Fibroblast of skin of left quadriceps (primary cell): ENCODE data around the gene SPRR2E.
"Not testable (repeated sequence)": the region's sequence is repeated elsewhere in the genome, so short reads cannot be mapped to it uniquely, and the experiment has no call there.

Source experiments
- DNase-seq, 2 experiments: peaks; one replicate each; pipeline ENCODE4 v3.0.0-alpha.2; 2013; ENCODE audit warnings: low read depth in 2 of 2

SPRR2E gene

GRCh38 chr1:153094426-153094825, at the start of gene SPRR2E:
Gene SPRR2E (minus strand): TSS chr1:153094526. CDS start chr1:153093751, 775 bp downstream.
- DNase-seq: no peak

DNA sequence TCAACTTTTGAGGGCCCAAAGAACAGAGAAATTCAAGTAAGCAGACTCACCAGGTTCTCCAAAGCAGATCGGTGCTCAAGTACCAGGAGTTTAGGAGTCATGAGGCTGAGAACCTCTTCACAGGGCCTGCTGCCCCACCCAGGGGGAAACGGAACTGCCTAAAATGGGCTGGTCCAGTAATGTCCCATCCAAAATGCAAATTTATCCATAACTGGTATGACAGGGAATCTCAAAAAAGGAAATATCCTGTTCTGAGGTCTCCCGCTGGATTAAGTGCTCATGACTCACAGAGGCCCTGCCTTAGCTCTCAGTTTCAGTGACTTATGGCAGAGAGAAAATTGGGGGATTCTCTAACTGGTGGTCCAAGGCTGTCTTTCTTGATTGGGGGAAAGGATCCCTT, 47.1 kb upstream of the SPRR2E start:
- DNase-seq: no peak

- DNase-seq: no peak
Measured at GRCh38 chr1:153140484-153140883, 46.2 kb upstream of the SPRR2E start.

GRCh38 chr1:153133743-153134142, 39.4 kb upstream of the SPRR2E start:
- DNase-seq: no peak

DNA sequence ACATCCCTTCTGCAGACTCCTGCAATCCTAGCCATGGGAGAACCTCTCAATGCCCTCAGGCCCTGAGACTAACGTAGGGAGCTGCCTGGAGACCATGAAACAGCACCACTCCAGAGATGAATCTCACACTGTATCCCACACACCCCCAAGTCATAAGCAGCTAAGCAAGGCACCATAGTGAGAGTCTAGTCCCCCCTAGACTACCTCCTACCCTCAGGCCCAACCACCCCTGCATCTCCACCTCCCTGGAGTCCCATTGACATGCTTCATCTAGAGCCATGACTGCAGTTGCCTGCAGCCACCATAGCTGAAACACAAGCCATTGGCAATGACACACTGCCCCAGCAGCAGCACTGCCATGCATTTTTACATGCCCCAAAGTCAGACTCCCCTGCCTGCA, 38.9 kb upstream of the SPRR2E start:
- no peak for DNase-seq

DNA sequence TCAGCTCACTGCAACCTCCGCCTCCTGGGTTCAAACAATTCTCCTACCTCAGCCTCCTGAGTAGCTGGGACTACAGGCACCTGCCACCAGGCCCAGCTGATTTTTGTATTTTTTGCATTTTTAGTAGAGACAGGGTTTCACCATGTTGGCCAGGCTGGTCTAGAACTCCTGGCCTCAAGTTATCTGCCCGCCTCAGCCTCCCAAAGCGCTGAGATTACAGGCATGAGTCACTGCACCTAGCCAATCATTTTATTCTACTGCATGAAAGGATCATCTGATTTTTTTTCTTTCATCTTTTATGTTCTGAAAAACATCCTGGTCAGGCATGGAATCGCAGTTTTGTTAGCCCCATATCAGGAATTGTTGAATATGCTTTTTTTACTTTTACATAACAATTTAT, 34.4 kb upstream of the SPRR2E start:
- not testable (repeated sequence) for DNase-seq

DNA sequence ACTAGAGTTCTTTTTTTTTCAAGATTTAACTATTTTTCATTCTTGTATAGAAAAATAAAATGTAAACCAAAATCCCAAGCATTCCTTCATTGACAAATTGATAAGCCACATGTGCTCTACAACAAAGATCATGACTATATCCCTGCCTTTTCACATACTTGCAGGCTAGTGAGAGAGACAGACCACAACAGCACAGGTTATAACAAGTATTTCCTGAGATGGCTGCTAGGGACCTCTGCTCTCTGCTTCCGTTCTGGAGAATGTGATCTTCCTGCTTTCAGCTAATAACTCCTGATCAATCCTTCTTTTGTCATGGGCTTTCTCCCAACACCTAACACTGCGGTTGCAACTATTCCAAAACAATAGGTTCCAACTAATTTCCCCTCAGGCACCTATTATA, 33.0 kb upstream of the SPRR2E start:
- DNase-seq: no peak

- DNase-seq: no peak
Measured at GRCh38 chr1:153125536-153125935, 31.2 kb upstream of the SPRR2E start.

- not testable (repeated sequence) for DNase-seq
Measured at GRCh38 chr1:153123793-153124192, 29.5 kb upstream of the SPRR2E start.

GRCh38 chr1:153122831-153123421, 28.6 kb upstream of the SPRR2E start:
- DNase-seq: no peak

- no peak for DNase-seq
Measured at GRCh38 chr1:153120945-153121344, 26.6 kb upstream of the SPRR2E start.

GRCh38 chr1:153119491-153119971, 25.2 kb upstream of the SPRR2E start:
- no peak for DNase-seq

DNA sequence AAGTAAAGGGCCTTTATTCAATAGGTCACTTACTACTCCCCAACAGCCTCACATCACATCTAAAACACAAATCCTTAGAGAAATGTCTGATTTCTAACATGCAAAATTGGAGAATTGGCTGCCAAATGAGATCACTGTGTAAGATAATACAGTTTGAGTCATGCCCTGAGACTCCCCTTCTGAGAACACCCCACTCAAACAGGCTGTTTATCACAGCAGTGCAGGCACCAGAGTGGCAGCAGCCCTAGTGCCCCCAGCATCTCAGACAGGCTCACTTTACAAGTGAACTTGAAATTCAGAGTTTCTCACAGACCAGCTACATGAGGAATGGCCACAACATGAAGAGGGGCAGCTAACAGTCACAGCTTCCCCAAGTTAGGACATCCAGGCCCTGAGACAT, 20.9 kb upstream of the SPRR2E start:
- DNase-seq: not testable (repeated sequence)

- no peak for DNase-seq
Measured at GRCh38 chr1:153113416-153113815, 19.1 kb upstream of the SPRR2E start, which contains the start of gene SPRR2F. Gene SPRR2F (minus strand): TSS chr1:153113516. CDS start chr1:153112733, 783 bp downstream.

DNA sequence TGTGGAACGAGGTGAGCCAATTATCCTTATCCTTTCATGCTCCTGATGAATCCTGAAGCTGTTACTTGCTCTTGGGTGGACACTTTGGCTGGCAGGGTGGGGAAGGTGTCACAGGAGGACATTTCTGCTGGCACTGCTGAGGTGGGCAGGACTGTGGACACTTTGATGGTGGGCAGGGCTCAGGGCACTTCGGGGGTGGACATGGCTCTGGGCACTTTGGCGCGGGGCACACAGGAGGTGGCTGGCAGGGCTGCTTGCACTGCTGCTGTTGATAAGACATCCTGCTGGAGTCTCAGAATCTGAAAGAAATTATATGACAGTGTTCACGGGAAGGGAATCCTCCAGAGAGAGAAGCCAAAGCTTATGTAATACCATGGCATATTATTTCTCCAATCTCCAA, 18.1 kb upstream of the SPRR2E start:
- DNase-seq: not testable (repeated sequence)

- peak in 1 of 2 experiments; percentile 2 for DNase-seq
Measured at GRCh38 chr1:153100245-153100644, 5.9 kb upstream of the SPRR2E start.

GRCh38 chr1:153099461-153100045, 5.2 kb upstream of the SPRR2E start:
- DNase-seq: no peak

DNA sequence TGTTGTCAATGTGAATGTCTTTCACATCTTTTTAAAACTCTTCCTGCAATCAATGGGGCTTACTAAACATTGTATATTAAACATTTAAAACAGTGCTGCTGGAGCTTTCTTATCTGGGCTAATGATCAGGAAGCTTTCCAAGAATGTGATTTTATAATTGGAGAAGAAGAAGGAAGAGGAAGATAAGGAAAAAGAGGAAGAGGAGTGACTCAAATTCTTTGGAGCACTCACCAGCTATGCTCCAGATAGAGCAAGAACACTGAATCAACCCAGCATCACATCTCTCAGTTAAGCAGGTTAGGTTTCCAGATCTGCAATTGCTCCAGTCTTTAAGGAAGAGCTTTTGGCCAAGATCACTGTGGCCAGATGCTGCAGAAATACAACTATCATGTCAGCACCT, 1.4 kb upstream of the SPRR2E start:
- DNase-seq: no peak

DNA sequence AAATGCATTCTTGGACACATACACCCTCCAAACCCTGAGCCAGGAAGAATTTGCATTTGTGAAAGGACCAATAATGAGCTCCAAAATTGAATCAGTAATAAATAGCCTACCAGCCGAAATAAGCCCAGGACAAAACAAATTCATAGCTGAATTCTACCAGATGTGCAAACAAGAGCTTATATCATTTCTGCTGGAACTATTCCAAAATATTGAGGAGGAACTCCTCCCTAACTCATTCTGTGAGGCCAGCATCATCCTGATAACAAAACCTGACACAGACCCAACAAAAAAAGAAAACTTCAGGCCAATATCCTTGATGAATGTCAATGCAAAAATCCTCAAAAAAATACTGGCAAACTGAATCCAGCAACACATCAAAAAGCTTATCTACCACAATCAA, 6.7 kb downstream of the SPRR2E start:
- no peak for DNase-seq

GRCh38 chr1:153081736-153082135, 12.6 kb downstream of the SPRR2E start:
- DNase-seq: no peak

DNA sequence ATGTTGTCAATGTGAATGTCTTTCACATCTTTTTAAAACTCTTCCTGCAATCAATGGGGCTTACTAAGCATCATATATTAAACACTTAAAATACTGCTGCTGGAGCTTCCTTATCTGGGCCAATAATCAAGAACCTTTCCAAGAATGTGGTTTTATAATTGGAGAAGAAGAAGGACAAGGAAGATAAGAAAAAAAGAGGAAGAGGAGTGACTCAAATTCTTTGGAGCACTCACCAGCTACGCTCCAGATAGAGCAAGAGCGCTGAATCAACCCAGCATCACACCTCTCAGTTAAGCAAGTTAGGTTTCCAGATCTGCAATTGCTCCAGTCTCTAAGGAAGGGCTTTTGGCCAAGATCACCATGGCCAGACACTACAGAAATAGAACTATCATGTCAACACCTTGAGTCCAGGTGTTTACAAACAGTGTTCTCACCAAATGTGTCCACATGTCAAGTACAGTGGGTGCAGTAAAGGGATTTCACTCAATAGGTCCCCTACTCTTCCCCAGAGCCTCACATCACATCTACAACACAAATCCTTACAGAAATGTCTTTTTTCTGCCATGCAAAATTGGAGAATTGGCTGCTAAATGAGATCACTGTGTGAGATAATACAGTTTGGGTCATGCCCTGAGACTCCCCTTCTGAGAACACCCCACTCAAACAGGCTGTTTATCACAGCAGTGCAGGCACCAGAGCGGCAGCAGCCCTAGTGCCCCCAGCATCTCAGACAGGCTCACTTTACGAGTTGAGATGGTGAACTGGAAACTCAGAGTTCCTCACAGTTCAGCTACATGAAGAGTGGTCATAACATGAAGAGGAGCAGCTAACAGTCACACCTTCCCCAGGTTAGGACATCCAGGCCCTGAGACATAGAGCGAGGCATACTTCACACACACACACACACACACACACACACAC, 21.3 kb downstream of the SPRR2E start:
- DNase-seq: no peak

DNA sequence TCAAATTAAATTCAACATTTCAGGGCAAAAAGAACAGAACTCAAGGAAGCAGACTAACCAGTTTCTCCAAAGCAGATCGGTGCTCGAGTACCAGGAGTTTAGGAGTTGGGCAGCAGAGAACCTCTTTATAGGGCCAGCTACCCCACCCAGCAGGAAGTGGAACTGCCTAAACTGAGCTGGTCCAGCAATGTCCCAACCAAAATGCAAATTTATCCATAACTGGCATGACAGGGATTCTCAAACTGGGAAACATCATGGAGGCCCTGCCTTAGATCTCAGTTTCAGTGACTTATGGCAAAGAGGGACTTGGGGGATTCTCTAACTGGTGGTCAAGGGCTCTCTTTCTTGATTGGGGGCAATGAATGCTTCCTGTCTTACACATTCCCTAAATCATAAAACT, 22.8 kb downstream of the SPRR2E start, which contains the start of gene SPRR2B:
Gene SPRR2B, minus strand, starts transcription at position 101 of the 400 bp plus-strand sequence. CDS start 772 bp downstream, outside the sequence.
- no peak for DNase-seq
